ENCODE measurements around the gene TEDC1.
A peak's percentile ranks its signal among the peaks of the same experiment; 100 is the strongest.

Gene TEDC1

DNA sequence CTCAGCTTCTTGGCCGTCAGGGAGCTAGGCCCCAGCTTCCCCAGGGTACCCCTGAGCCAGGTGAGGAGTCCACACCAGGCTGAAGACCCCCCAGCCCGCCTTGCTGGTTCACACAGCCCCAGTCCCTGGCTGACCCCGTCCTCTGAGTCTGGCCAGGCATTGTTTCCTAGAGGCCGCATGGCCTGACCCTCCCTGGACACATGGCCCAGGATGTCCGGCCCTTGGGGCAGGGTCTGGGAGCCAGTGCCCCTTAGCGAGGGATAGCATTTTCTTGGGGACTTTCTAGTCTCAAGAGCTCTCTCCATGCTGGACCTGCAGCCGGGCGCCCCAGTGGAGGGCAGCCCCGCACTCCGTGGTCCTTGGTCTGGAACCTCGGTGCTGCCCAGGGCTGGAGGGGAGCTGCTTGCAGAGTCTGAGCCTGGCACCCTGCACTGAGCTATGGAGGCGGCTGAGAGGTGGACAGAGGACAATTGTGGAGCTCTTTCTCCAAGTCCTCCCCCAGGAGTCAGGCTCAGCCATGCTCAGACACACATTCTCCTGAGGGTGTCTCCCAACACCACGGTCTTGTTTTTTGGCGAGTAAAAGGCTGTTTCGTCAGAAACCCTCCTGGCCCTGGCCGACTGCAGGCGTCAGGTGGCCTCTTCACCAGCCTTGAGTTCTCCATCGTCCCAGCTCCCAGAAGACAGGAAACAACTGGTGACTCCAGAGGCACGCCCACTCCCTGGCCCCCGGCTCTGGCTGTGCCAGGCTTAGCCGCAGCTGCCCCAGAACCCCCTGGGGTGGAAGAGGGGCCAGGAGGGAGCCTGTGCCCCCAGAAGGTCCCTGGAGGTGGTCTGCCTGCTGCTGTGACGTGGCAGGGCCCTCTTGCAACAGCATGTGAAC lies 34.1 kb upstream of the TEDC1 start:
- no peak for DNase-seq

DNA sequence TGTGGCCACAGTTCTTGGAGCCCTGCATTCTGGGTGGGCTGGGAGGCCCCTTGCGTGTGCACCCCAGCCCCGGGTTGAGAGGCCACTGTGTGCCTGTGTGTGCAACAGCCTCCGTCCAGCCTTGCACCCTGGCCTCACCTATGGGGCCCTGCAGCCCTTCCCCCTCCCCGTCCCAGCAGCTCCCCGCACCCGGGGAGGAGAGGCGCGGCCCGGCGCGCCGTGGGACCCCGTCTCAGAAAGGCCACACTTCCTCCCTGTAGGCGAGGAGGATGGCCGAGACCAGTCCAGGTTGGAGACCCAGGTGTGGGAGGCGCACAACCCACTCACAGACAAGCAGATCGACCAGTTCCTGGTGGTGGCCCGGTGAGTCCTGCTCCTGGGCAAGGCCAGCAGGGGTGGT lies 33.0 kb upstream of the TEDC1 start:
- DNase-seq: no peak

DNA sequence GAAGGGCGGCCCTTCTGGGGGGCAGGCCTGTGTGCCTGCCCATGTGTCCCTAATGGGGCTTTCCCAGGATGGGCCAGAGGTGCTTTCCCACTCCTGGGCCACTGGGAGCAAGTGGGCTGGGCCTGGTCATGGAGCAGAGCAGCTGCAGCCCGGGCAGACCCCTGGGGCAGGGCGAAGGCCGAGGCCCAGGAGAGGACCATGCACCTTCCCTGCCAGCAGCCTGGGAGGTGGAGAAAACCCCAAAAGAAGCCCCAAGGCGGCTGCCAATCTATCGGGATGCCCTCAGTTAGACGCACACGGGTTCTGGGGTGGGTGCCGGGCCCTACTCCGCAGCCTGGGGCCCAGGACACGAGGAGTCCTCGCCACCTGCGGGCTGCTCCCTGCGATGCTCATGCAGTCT lies 32.5 kb upstream of the TEDC1 start:
- no peak for DNase-seq

DNA sequence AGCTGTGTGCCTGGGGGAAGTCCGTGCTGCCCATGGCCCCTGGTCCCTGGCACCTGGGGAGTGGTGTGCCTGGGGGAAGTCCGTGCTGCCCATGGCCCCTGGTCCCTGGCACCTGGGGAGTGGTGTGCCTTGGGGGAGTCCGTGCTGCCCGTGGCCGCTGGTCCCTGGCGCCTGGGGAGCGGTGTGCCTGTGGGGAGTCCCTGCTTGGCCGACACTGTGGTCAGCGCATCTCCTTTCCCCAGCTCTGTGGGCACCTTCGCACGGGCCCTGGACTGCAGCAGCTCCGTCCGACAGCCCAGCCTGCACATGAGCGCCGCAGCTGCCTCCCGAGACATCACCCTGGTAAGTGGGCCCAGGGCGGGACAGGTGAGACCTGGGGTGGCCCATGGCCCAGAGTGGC lies 30.9 kb upstream of the TEDC1 start:
- no peak for DNase-seq

DNA sequence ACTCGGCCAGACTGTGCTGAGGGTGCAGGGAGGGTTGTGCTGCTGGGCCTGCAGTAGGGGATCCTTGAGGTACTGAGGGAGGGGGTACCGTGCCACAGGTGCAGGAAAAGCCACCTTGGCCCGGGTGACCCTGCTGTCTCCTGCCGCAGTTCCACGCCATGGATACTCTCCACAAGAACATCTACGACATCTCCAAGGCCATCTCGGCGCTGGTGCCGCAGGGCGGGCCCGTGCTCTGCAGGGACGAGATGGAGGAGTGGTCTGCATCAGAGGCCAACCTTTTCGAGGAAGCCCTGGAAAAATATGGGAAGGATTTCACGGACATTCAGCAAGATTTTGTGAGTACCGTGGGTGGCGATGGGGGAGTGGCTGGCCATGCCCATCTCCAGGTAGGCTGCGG lies 30.4 kb upstream of the TEDC1 start:
- DNase-seq: no peak

DNA sequence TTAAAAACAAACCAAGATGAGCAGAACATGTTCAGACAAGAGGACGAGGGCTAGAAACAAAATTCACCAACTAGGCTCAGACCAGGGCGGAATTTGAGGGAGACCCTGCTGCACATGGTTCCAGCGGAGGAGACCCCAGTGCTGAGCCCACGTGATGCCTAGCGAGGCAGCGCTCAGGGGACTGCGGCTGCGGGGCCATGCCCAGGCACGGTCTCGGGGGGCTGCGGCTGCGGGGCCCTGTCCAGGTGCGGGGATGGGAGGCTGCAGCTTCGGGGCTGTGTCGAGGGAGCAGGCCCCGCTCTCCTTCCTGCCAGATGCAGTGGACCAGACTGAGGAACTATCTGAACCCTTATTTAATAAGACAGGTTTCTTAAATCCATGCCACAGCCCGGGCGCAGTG lies 29.1 kb upstream of the TEDC1 start:
- DNase-seq: no peak

DNA sequence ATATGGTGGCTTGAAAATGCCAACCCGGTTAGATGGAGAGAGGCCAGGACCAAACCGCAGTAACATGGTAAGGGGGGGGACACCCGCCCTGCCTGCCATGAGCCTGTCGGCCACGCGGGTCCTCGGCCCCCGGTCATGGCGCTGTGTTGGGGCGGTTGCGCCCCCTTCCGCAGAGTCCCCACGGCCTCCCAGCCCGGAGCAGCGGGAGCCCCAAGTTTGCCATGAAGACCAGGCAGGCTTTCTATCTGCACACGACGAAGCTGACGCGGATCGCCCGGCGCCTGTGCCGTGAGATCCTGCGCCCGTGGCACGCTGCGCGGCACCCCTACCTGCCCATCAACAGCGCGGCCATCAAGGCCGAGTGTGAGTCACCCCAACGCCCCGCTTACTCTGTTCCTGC lies 26.5 kb upstream of the TEDC1 start:
- DNase-seq: no peak

DNA sequence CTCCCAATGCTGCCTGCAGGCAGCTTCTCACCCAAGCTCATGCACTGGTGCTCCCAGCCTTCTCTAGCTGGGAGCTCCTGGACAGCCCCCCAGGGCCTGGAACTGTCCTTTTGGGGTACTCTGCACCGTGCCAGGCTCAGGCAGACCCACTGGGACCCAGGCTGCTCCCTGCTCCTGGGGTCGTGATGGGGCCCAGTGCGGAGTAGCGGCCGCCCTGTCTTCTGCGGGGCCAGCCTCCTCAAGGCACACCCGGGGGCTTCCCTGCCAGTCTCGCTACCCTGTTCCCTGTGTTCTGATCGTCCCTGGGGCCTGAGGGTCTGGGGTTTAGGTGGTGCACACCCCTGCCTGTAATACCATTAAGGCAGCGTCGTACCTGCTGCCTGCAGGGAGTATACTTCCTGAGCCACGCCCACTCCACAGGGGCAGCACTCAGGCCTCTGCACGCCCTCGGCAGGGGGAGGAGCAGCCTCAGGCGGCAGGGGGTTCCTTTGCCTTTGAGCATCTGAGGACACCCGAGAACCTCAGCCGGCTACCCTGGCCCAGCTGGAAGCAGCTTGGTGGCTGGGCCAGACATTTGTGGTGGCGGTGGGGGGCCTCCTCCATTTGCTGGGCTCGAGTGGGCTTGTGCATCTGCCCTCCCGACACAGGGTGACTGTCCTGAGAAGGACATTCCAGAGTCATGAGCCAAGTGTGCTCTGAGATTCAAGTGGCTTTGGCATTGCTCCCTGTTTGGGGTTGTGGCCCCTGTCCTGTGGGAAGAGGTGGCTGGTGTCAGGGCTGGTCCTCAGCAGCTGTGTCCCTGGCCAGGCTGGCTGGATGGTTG lies 25.6 kb upstream of the TEDC1 start:
- DNase-seq: no peak

DNA sequence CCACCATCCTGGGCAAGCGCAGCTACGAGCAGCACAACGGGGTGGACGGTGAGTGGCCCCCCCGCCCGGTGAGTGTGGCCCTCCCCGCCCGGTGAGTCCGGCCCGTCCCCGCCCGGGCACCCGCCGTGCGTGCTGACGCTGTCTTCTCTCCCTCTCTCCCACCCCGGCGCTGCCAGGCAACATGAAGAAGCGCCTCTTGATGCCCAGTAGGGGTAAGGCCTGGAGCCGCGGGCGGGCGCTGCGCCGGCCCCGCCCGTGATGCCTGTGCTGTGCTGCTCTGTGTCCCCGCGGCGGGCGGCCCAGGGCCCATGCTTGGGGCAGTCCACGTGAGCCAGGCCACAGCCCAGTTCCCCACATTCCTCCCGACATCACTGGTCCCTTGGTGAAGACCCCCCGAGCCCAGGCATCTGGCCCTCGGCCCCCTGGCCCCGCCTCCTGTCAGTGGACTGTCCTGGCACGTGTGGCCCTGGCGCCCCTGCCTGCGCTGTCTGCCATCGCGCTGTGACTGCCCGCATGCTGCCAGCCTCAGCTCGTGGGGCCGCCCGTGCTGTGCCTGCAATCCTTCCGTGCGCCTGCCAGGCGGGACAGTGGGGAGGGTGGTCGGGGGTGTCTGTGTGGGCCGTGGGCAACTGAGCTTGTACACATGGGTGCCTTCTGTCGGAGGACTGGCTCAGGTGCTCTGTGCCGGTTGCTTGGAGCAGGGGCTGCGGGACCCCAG lies 24.4 kb upstream of the TEDC1 start:
- no peak for DNase-seq

DNA sequence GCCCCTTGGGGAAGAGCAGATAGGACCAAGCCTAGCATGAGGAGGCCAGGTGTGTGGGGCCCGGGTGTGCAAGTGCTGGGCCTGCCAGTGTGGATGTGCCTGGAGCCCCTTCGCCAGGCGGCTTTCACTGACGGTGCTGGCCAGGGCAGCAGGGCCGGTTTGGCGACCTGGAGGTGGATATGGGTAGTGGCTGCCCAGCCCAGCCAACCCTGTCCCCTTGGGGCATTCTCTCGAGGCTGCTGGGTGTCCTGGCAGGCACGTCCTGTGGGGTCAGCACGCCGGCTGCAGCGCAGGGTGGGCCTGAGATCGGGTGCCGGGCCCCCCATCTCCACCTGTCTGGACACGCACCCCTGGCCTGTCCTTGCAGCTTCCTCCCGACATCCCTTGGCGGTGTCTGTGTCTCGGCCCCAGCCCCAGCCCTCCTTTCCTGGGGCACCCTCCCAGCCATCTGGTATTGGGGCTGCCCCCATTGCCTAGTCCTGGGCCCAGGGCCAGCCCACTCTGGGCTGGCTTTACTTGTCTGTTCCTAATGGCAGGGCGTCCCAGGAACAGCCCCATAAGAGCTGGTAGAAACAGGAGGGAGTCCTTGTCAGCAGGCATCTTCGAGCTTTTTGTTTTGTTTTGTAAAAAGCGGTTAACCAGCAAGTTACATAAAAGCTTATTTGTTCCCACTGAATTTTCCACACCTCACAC lies 23.7 kb upstream of the TEDC1 start:
- DNase-seq: no peak

DNA sequence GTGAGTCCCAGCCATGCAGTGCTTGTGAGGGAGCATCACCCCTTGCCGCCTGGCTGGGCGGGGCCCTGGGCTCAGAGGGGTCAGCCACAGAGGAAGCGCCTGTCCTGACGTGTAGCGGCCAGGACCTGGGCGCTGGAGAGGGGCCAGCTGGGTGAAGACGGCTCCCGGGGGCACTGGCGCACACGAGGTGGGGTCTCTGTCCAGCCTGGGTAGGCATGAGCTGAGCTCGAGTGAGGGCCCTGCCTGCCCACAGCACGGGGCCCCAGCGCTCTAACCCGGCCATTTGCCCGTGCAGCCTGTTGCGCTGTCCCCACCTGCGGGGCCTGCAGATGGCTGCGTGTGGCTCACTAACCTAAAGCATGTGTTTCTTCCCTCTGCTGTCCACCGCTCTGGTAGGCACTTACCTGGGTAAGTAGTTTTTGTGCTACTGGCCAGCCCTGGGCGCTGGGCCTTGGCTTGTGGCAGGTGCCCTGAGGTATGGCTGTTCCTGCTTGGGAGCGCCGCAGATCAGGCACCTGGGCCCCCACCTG lies 23.0 kb upstream of the TEDC1 start:
- no peak for DNase-seq

DNA sequence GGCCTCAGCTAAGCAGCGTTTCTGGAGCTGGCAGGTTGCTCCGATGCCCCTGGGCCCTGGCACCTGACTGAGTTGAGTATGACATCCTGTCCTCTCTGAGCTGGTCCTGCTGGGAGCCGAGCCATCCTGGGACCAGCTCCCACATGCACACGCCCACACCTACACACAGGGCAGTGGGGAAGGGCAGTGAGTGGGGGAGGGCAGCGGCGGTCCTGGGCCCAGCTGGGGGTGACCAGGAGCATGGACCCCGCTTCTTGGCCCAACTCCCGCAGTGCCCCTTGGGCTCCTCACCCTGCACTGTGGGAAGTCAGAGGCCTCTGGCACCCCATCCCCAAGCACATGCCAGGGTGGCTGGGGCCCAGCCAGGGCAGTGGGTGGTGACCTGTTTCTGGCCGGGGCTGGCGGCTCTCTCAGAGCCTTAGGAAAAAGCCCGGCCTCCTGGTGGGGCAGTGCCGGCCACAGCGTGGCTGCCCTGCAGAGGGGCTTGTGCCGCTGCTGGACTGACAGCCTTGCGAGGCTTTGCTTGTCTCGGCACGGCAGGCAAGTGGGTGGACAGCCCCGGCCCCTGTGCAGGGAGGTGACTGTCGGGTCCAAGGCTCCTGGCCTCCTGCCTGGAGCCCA lies 22.3 kb upstream of the TEDC1 start:
- DNase-seq: no peak

DNA sequence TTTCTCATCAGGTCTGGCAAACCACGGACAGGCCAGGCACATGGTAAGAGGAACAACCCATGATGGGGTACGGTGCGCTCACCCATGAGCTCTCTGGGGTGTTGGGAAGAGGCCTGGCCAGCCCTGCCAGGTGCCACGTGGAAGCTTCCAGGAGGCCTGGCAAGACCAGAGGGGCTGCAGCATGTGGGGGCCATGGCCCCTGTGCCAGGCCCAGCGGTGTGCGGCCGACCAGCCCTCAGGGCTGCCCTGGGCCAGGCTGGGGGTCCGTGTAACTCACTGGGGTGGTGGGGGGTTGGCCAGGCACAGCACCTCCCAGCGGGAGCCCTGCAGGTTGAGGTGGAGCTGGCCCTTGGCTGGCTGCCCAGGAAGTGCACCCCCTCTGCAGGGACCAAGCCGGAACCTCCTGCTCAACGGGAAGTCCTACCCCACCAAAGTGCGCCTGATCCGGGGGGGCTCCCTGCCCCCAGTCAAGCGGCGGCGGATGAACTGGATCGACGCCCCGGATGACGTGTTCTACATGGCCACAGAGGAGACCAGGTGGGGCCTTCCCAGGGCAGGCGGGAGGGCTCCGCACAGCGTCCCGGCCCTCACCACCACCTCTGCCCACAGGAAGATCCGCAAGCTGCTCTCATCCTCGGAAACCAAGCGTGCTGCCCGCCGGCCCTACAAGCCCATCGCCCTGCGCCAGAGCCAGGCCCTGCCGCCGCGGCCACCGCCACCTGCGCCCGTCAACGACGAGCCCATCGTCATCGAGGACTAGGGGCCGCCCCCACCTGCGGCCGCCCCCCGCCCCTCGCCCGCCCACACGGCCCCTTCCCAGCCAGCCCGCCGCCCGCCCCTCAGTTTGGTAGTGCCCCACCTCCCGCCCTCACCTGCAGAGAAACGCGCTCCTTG lies 21.3 kb upstream of the TEDC1 start:
- DNase-seq: peak; percentile 56

DNA sequence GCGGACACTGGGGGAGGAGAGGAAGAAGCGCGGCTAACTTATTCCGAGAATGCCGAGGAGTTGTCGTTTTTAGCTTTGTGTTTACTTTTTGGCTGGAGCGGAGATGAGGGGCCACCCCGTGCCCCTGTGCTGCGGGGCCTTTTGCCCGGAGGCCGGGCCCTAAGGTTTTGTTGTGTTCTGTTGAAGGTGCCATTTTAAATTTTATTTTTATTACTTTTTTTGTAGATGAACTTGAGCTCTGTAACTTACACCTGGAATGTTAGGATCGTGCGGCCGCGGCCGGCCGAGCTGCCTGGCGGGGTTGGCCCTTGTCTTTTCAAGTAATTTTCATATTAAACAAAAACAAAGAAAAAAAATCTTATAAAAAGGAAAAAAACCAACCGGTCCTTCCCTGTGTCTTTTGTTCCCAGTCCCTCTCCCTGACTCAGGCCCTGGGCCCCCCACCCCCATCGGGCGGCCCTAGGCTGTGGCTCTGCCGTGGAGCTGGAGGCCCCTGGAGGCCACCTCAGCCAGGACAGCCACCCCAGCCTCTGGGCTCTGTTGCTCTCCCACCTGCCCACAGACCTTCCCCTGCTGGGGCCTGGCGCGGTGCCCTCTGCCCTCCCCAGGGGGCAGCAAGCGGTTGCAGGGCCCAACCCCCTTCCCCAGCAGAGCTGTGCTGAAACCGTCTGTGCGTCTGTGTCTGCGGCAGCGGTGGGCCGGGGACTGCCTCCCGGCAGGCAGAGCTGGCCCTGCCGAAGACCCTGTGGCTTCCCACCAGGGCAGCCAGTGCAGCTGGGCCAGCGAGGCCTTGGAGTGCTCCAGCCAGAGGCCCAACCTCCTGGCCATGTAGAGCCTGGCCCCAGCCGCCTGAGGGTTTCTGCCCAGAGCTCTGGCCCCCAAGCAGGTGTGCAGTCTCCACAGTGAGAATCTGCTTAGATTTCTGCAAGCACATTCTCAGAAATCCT lies 20.4 kb upstream of the TEDC1 start:
- DNase-seq: peak; percentile 71

DNA sequence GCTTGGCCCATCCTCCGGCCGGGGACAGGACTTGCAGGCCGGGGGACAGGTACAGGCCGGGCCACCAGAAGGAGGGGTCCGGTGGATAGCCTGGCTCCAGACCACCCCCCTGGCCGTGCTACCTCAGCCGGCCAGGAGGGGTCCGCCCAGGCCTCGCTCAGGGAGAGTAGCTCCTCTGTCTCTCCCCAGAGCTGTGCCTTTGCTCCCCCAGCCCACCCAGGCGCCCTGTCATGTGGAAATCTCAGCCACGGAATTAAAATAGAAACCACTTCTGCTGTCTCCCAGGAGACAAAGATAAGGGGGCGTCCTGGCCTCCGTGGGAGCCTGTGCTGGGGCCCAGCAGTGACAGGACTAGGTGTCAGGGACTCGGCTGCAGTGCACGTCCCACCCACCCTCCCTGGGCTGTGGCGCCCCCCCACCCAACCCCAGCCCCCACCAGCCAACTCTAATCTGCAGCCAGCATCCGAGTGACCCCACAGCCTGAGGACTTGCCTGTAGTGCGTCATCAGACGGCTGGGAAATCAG lies 19.7 kb upstream of the TEDC1 start:
- DNase-seq: no peak

DNA sequence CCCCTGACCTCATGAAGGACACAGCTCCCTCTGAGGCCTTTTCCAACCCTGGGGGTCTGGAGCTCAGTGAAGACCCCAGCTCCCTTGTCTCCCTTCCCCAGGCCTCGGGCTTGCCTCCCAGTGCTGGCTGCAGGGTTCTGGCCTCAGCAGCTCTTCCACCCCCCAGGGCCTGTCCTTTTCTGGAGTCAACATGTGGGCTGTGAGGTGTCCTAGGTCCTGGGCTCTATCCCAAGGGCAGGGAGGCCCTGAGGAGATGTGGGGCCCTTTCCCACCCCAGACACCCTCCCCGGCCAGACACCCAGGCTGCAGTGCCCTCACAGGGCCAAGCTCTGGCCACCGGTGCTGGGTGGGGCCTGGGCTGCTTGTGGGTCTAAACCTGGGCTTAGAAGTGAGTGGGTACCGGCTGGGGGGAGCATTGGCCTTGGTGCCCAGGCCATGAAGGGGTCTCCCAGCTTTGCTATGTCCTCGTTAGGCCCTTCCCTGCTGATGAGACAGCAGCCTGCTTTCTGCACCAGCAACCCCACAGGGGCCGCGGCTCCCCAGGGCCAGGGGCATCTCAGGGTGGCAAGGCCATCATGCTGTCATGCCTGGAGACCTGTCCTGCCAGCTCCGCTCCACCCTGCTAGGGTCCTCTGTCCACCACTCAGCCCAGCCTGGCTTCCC lies 19.1 kb upstream of the TEDC1 start:
- no peak for DNase-seq

DNA sequence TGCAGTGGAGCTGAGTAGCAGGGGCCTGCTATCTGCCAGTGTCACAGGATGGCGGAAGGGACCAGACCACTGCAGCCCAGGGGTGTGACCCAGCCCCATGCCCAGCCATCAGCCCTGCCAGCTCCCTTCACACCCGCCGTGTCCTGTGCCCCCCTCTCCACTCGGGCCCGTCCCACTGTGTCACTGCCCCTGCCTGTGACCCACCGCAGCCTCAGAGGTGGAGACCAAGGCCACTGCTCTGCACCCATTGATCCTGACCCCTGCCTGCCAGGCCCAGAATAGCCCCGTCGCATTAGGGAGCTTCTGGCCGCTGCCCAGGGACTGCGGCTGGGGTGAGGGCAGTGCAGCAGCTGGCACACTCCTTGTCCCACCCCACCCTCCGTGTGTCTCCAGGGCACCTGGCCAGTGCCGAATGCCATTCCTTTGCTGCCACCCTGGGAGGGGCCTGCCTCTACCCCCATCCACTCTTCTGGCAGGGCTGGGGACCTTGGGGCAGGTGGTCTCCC lies 18.5 kb upstream of the TEDC1 start:
- DNase-seq: no peak

DNA sequence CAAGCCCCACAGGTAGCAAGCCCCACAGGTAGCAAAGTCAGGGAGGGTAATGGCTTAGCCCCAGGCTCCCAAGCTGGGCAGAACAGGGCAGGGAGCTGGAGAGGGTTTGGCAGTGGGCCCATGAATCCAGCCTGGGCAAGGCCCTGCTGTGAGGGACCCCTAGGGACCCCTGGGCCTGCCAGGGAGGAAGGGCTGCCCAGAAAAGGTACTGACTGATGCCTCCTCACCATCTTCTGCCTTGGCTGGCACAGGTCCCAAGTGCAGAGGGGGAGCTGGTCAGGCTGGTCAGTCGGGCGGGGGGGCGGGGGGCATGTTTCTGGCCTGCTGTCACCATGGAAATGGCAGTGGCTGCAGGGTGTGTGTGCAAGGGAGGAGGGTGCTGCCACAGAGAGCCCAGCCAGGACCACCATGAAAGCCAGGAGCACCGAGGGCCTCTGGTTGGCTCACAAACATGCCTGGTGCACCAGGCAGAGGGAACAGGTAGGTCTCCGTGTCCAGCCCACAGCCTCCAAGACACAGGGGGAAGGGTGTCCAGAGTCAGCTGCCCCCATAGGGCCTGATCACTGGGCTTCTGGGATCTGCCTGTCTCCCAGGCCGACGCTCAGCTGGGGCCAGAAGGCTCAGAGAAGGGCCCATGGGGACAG lies 17.9 kb upstream of the TEDC1 start:
- DNase-seq: peak; percentile 43
